Stimulated activated CD4-positive, alpha-beta T cell treated with anti-CD3 and anti-CD28 coated beads, Interleukin-12 subunit alpha, Interleukin-12 subunit beta, amount 100 ng/mL, for 4 hours (primary cell): ENCODE results near the gene LTBP4.
A peak's percentile ranks its signal among the peaks of the same experiment; 100 is the strongest.
"Not testable (repeated sequence)": the region's sequence is repeated elsewhere in the genome, so short reads cannot be mapped to it uniquely, and the experiment has no call there.

Source experiments
- DNase-seq: peaks from one replicate; pipeline ENCODE4 v3.0.0-alpha.2; 2020

The LTBP4 gene

DNA sequence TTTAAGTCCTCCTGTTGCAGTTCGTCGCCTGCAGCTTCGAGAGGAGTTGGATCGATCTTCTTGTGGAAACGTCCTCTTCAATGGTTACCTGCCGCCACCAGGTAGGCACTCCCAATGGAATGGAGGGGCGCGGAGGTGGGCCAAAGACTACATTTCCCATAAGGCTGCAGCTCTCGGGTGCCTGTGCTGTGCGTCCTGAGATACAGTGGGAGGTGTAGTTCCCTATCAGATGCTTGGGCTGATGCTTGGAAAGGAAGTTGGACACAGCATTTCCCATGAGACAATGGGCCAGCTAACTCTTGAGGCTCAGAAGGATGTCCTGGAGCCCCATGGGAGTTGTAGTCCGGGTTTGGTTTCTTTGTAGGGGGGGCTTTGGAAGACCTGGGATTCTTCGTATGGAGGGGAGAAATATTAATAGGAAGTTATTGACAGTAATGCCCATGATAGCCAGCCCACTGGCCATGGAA is 22.7 kb upstream of the LTBP4 start:
- DNase-seq = no peak

DNA sequence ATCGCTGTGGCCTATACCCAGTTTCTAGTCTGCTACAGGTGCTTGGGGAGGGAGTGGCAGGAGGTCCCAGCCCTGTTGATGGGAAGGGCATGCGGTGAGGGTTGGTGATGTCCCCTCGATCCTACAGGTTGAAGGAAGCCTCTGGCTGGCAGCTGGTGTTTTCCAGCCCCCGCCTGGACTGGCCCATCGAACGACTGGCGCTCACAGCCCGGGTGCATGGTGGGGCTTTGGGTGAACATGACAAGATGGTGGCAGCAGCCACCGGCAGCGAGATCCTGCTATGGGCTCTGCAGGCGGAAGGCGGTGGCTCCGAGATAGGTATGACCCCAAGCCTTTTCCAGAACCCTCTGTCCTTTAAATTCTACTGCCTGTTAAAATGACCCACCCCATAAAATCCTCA is 20.6 kb upstream of the LTBP4 start:
- no peak for DNase-seq

DNA sequence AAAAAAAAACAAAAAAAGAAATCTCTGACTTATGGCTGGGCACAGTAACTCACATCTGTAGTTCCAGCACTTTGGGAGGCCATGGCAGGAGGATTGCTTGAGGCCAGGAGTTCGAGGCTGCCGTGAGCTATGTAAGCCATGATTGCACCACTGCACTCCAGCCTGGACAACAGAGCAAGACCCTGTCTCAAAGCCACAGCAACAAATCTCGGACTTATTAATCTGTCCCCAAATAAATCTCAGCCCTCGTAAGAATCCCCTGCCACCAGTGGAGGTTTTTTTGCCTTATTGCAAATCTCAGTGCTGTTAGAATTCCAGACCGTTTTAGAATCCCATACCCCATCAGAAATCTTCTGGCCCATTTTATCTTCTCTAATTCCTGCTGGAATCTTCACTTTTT is 19.6 kb upstream of the LTBP4 start:
- DNase-seq = no peak

DNA sequence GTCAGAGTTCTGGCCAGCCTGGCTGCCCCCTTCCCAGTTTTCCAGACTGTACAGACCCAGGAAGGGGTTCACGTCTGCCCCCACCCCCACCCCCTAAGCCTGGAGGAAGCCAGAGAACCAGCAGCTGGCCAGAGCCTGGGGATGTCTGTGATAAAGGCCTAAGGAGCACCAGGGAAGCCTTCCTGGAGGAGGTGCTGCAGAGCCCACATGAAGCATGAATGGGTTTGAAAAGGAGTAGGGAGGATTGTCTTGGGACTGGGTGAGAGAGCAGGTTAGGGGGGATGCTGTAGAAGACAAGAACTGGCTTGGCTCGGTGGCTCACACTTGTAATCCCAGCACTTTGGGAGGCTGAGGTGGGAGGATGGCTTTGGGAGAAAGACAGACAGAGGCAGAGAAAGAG is 18.7 kb upstream of the LTBP4 start:
- no peak for DNase-seq

DNA sequence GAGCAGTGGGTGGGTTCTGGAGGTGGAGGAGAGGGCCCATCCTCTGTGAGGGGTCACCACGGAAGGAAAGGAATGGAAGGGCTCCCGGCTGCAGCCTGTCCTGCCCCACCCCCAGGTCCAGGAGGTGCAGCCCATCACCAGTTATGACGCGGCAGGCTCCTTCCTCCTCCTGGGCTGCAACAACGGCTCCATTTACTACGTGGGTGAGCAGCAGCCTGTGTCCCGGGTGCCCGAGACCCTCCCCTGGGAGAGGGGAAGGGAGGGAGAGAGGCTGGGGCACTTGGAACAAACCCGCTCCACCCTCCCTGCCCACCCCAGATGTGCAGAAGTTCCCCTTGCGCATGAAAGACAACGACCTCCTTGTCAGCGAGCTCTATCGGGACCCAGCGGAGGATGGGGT is 17.9 kb upstream of the LTBP4 start:
- DNase-seq = no peak

DNA sequence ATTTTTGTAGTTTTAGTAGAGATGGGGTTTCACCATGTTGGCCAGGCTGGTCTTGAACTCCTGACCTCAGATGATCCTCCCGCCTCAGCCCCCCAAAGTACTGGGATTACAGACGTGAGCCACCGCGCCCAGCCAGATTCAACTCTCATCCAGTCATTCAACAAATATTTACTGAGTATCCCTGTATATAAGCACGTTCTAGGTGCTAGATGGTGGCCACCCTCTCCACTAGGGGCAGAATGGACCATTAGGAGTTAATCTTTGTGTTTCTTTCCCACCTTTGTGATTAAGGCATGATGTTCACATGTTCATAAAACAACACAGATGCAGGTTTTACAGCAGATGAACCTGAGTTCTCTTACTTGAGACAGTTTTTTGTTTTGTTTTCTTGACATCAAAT is 17.2 kb upstream of the LTBP4 start:
- DNase-seq = no peak

DNA sequence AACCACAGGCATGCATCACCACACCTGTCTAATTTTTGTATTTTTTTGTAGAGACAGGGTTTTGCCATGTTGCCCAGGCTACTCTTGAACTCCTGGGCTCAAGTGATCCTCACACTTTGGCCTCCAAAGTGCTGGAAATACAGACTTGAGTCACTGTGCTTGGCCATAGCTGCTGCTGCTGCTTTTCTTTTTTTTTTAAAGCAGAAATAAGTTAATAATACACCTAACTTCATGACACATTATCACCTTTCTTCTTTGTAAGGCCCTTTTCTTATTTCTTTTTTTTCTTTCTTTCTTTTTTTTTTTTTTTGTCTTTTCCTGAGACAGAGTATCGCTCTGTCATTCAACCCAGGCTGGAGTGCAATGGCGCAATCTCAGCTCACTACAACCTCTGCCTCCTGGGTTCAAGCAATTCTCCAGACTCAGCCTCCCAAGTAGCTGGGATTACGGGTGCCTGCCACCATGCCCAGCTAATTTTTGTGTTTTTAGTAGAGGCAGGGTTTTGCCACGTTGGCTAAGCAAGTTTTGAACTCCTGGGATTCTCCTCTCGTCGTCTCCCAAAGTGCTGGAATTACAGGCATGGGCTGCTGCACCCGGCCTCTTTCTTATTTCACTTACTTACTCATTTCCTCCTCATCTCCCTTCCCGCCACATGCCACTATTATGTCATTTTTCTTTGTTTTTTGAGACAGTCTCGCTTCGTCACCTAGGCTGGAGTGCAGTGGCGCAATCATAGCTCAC is 15.8 kb upstream of the LTBP4 start:
- no peak for DNase-seq

DNA sequence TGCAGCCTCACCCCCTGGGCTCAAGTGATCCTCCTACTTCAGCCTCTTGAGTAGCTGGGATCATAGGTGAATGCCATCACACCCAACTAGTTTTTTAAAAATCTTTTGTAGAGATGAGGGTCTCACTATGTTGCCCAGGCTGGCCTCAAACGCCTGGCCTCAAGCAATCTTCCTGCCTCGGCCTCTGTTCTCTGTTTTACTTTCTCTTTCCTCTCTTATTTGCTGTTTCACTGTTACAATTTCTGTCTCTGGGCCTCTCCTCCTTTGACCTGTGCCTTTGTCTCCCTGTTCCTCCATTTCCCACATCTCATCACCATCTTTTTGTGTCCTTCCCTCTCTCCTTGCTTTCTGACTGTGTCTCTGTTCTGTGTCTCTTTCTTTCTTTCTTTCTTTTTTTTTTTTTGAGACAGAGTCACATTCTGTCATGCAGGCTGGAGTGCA is 15.2 kb upstream of the LTBP4 start:
- no peak for DNase-seq

DNA sequence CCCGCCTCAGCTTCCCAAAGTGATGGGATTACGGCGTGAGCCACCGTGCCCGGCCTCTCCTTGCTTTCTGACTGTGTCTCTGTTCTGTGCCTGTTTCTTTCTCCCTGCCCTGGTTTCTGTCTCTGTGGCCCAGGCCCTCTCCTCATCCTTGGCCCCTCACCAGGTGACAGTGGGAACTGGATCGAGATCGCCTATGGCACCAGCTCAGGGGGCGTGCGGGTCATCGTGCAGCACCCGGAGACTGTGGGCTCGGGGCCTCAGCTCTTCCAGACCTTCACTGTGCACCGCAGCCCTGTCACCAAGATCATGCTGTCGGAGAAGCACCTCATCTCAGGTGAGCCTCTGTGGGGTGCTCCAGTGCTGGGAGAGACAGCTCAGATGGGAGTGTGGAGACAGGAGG is 14.6 kb upstream of the LTBP4 start:
- no peak for DNase-seq

DNA sequence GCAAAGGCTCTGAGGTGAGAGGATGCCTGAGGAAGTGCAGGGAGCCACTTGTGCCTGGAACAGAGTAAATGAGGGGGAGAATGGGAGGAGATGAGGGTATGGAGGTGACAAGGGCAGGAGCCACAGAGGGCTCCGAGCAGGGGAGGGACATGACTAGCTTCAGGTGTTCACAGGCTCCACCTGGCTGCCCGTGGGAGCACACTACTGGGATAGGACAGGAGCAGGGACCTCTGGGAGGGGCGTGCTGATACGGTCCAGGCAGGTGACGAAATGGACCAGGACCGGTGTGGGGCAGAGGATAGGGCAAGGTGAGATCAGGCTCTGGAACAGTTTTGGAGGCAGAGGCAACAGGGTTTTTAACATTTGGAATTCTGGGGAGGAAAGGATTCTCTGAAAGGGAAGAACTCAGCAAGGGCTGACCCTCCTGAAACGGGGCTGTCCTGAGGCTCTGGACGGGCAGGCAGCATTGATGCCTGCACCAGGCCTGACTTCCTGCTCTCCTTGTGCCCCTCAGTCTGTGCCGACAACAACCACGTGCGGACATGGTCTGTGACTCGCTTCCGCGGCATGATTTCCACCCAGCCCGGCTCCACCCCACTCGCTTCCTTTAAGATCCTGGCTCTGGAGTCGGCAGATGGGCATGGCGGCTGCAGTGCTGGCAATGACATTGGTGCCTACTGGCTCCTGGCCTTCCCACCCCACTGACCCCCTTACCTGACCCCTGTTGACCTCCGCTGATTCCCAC is 12.9 kb upstream of the LTBP4 start:
- no peak for DNase-seq

DNA sequence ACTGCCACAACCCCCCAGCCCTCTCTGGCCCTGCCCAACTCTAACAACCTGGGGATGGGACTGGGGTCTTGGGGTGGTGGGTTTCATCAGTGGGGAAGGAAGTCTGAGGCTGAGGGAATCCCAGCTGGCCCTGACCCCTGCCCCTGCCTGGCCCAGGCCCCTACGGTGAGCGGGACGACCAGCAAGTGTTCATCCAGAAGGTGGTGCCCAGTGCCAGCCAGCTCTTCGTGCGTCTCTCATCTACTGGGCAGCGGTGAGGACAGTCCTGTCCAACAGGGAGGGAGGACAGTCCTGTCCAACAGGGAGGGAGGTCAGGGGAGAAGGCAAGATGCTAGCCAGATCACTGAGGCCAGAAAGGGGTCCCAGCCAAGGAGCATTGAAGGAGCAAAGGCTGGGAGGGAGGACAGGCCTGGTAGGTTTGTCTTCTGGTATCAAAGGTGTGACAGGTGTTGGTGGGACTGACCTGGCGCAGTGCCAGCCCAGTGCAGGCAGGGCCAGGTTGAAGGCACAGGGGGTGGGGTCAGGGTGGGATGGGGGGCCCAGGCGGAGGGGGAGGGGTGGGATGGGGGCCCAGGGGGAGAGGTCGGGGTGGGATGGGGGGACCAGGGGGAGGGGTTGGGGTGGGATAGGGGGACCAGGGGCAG is 12.1 kb upstream of the LTBP4 start:
- no peak for DNase-seq

DNA sequence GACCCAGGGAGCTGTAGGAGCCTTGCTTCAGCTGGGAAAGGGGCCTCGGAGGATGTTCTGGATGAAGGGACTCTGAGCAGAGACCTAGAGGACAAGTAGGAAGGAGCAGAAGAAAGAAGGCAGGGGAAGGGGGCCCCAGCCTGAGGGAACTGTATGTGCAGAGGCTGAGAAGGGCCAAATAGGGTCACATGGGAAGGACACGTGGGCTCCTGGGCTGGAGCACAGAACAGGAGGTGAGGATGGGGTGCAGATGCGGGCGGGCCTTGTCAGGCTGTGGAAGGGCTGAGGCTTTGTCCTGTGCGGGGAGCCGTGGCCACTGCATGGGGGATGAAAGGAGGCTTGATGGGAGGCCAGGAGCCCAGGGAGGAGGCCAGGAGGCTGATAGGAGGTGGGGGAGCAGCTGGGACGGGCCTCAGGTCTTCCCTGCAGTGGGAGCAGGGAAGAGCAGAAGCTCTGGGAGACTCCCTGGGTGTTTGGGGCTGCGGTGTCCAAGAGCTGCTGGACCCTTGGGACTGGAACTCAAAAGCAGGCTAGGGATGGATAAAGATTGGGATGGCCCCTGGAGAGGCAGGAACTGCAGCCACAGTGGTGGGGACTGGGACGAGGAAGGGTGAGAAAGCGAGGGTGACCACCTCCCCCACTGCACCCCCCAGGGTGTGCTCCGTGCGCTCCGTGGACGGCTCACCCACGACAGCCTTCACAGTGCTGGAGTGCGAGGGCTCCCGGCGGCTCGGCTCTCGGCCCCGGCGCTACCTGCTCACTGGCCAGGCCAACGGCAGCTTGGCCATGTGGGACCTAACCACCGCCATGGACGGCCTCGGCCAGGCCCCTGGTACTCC is 11.4 kb upstream of the LTBP4 start:
- no peak for DNase-seq

DNA sequence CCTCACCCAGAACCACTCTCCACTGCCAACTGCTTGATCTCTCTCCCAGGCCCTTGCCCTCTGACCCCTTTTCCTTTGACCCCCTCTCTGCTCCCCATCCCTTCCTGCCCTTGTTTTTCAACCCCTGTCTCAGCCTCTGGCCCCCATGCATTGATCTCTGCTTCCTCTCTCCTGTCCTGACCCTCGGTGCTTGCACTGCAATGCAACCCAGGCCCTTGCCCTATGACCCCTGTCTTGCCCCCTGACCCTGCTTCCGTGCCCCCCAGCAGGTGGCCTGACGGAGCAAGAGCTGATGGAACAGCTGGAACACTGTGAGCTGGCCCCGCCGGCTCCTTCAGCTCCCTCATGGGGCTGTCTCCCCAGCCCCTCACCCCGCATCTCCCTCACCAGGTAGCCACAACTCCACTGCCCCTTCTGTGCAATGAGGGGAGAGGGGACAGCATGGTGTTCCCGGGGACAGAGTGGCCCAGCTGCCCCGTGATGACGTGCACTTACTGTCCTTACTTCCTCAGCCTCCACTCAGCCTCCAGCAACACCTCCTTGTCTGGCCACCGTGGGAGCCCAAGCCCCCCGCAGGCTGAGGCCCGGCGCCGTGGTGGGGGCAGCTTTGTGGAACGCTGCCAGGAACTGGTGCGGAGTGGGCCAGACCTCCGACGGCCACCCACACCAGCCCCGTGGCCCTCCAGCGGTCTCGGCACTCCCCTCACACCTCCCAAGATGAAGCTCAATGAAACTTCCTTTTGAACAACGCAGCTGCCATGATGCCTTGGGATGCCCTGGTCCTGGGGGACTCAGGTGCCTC is 10.5 kb upstream of the LTBP4 start:
- DNase-seq = no peak

DNA sequence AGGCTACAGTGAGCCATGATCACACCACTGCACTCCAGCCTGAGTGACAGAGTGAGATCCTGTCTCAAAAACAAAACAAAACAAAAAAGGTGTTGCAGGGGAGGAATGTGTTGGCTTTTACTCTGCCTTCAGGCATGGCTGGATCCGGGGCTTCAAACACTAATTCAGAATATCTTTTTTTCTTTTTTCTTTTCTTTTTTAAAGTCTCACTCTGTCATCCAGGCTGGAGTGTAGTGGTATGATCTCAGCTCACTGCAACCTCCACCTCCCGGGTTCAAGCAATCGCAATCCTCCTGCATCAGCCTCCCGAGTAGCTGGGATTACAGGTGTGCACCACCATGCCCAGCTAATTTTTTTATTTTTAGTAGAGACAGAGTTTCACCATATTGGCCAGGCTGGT is 9.4 kb upstream of the LTBP4 start:
- DNase-seq = not testable (repeated sequence)

DNA sequence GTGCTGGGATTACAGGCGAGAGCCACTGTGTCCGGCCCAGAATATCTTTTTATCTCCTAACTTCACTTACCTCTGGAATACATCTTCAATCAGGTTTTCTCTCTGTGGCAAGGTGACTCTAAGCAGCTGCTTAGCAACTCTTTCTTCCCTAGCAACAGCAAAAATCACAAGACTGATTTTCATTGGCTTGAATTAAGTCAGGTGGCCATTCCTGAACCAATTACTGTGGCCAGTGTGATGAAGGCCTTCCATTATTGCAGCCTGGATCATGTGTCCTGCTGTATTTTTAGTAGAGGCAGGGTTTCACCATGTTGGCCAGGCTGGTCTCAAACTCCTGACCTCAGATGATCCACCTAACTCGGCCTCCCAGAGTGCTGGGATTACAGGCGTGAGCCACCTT is 9.0 kb upstream of the LTBP4 start:
- no peak for DNase-seq

DNA sequence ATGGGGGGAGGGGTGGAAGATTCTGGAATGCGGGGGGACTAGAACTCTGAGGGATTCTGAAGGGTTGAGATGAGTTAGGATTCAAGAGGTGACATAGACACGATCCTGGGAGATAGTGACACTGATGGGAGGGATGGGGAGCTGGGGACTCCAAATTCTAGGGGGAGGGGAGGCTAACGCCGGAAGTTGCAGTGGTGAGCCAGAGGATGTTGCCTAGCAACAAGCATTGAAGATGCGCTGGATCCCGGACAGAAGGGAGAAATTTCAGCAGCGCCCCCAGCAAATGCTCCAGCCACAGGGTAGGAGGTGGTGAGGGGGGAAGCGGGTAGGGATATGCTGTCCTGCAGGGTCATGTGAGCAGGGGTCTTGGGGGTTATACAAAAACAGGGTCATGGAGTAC is 6.9 kb upstream of the LTBP4 start:
- DNase-seq = no peak

DNA sequence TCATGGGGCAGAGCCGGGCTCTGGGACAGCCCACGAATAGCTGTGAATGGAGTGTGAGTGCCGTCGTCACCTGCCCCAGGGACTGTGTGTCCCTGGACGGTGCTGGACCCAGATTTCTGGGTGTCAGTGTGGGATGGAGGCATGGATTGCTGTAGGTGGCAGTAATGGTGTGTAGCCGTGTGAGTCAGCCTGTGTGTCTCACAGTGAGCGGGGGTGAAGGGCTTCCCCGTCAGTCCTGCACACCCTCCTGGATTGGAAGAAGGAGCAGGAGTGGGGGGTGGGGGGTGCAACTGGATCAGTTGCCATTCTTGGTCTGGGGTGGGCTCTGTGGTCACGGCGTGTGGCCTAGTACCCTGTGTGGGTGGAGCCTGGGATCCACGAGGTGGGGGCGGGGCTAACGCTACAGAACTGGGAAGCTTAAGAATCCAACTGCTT is 6.5 kb upstream of the LTBP4 start:
- DNase-seq = no peak

DNA sequence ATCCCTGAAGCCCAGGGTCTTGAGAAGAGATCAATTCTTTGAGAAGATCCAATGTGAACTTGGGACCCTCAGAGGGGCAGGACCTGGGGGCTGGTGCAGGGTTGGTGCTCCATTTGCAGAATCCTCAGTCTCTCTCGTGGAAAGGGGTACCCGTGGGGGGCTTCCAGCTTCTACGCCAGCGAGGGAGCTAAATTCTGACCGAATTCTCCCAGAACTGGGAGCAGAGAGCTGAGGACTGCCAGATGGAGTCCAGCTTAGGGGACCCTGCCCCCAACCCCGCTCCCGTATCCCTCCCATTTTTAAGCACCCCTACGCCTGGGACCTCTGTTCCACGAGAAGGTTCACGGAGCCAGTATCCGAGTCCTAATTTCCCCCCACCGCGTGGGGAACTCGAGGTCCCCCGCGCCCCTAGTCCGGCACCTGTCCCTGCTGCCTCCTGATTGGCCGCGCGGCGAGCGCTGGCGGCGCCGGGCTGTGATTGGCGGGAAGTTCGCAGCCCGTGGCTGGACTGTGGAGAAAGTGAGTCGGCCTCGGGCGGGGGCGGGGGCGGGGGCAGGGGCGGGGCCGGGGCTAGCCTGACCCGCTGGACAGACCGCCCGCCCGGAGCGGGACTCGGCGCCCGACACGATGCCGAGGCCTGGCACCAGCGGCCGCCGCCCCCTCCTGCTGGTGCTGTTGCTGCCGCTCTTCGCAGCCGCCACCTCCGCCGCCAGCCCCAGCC is 4.4 kb upstream of the LTBP4 start:
- DNase-seq = no peak

DNA sequence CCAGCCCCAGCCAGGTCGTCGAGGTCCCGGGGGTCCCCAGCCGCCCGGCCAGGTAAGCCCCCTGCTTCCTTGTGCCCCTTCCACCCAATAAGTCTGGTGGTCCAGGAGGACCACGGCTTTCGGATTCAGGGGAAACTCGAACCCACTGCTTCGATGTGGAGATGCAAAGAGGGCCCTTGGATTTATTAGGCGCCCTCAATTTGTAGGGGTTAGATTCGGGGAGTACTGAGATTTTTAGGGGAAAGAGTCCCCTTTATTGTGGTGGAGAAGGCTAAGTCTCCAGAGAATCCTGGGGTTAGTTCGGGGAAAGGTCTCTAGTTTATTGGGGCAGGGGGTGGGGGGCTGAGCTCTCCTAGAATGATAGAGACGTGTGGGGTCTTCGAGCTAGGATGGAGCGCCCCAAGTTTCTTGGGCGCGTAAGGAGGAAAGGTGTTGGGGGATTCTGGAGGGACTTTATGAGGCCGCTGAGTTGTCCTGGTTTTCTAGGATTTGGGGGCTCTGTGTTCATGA is 3.8 kb upstream of the LTBP4 start:
- no peak for DNase-seq

DNA sequence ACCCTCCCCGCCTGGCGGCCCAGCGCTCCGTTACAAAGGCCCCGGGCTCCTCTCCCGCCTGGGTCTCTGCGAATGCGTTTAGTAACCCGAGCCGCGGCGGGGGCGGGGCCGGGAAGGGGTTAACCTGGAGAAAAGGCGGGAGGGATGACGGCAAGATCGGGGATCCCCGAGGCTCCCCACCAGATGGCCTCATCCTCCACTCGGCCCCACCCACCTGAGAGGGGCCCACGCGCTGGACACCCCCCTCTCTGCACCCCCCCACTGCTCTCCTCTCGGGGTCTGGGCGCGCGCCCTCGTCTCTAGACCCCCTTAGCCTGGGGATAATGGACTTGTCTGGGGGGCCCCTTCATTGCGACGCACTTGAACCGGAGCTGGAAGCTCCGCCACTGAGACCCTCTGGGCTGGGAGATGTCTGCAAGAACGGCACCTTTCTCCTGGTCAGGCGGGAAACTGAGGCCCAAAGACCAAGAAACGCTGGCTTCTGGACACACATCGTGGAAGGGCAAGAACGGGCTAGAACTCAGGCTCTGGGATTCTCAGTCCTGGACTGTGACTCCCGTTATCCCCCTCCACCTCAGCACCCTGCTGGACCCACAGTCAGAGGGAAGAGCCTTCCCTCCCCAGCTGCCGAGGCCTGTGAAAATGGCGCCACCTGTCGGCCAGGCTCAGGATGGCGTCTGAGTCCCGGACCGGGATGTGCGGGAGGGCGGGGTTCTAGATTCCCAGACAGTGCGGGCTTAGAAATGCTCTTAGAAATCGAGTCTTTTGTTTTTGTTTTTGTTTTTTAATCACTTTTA is 2.9 kb upstream of the LTBP4 start:
- peak; percentile 83 for DNase-seq
